Measurements from ENCODE around the gene ZNF283.

Gene ZNF283

DNA sequence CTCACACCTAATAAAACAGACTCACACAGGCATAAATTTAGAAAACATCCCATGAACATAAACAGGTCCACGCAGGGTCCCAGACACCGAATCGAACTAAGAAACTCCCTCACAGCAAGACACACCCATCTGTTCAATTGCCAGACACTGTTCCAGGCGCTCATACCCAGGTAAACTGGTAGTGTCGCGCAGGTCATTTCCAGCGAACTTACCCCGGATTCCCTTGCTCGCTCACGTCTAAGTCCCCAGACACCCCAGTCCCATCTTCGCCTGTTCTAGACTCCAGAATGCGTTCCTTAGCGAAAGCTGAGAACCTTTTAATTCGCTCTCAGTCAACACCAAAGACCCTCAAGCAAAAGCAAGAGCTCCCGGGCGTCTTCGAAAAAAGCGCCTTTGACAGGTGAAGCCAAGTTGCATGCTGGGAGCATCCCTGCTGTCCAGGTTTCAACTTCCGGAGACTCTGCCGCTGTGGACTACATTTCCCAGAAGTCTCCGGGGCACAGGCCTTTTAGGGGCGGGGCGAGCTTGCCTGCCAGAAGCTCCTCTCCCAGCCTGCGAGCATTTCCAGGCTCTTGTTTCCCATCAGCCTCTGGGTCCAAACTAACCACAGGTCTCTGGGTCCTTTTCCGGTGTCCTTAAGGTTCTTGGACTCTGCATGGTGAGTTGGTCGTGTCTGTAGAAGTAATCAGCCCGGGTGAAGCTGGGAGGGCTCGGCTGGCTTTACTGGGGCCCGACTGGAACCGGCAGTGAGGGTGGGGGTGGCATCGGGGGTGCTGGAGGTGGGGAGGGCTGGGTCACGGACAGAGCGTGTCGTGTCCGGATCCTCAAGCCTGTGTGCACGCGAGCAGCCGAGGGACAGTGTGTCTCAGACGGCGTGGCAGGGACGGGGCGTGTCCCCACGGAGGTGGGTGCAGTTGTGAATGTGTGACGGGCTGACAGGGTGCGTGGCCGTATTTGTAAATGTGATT is at the start of gene ZNF283:
Gene ZNF283, plus strand, starts transcription at position 535 of the 968 bp plus-strand sequence. CDS start 6,184 bp downstream, outside the sequence.
- Histone ChIP-seq H3K36me3 (ENCODE audit: insufficient read depth, low read depth, low read length) (peaks cover 11% of the 10 kb centered on the region; the same call in 1 of the 2 replicates), H3K27me3 (ENCODE audit: insufficient read depth, low read length) (no peaks in the 10 kb centered on the region), H3K27ac (ENCODE audit: low read length) (no peak within 1 kb of the TSS), H3K9ac (ENCODE audit: low read depth, low read length) (peak within 1 kb of the TSS; percentile 59; the same call in 1 of the 2 replicates), H3K9me3 (ENCODE audit: insufficient read depth, low read depth, low read length) (peaks cover 32% of the 10 kb centered on the region), H3K4me1 (ENCODE audit: insufficient read depth, low read length) (no peaks in the 10 kb centered on the region), H3K4me3 (ENCODE audit: low read length) (peak within 1 kb of the TSS; percentile 74; the same call in 1 of the 2 replicates)

DNA sequence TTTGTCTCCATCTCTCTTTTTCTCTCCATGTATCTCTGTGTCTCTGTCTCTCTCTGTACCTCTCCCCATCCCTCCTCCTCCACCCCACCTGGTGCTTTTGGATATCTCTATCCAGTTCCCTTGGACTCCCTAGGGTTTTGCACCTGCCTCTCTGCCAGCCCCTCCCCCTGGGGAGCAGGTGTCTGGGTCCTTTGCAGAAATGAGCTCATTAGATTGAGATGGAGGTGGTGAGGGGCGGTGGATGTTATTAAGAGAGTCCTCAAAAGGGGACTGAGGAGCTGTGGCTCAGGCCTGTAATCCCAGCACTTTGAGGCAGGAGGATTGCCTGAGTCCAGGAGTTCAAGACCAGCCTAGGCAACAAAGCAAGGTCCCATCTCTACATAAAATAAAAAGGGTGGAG is 48.5 kb upstream of the ZNF283 start:
- peaks cover 37% of the 10 kb centered on the region for H3K27me3 ChIP-seq (ENCODE audit: insufficient read depth, low read length)
- H3K9ac ChIP-seq (ENCODE audit: low read depth, low read length) = no peak overlapping the region
- no peak overlapping the region for H3K4me3 ChIP-seq (ENCODE audit: low read length)
- no peaks in the 10 kb centered on the region for H3K36me3 ChIP-seq (ENCODE audit: insufficient read depth, low read depth, low read length)
- no peak overlapping the region for H3K27ac ChIP-seq (ENCODE audit: low read length)
- peaks cover 13% of the 10 kb centered on the region; the same call in 1 of the 2 replicates for H3K4me1 ChIP-seq (ENCODE audit: insufficient read depth, low read length)
- H3K9me3 ChIP-seq (ENCODE audit: insufficient read depth, low read depth, low read length) = no peaks in the 10 kb centered on the region

DNA sequence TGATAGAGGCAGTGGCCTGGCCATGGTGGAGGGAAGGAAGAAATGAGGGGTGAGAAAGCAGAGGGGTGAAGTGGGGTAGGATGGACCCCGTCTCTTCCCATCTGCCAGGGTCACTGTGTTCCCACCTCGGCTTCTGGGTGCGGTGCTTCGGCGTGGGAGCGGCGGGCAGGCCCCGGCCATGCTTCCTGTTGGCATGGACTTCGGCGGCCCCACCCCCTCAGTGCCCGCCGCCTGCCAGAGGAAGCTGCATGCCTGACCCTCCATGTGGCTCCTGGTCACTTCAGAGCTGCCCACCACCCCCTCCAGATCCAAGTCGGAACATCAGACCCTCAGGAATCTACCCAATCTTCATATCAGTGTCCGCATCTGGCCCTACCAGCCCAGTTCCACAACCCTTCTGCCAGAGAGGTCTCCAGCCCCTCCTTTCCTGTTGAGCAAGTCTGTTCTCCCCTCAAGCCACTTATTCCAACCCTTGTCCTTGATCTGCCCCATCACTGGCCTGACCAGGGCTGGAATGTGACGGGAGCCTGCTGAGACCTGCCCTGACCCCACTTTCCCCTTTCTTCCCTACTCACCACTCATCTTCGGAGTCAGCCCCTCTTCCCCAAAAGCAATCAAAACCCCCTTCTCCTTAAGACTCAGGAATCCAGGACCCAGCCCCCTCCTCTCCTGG is 47.8 kb upstream of the ZNF283 start:
- Histone ChIP-seq H3K4me3 (ENCODE audit: low read length) (no peak overlapping the region), H3K27ac (ENCODE audit: low read length) (no peak overlapping the region)

DNA sequence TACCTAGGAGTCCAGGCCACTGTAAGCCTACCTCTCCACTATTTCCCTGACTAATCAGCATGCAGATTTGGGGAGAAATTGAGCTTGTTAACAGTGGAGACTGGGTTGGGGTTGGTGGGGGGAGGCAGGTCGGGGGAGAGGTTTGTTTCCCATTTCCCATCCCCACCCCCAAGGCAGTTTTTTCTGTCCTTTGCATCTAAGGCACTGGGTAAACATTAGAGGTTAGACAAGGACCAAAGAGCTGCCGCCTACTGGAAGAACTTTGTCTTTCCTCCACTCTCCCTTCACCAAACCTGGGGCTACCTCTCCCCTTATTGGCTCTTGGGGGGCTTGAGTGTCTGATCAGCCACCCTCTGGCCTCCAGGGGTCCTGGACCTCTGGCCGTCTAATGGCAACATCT is 47.3 kb upstream of the ZNF283 start:
- no peak overlapping the region for H3K9ac ChIP-seq (ENCODE audit: low read depth, low read length)
- no peak overlapping the region for H3K27ac ChIP-seq (ENCODE audit: low read length)
- H3K9me3 ChIP-seq (ENCODE audit: insufficient read depth, low read depth, low read length) = no peaks in the 10 kb centered on the region
- H3K4me1 ChIP-seq (ENCODE audit: insufficient read depth, low read length) = peaks cover 13% of the 10 kb centered on the region; the same call in 1 of the 2 replicates
- no peak overlapping the region for H3K4me3 ChIP-seq (ENCODE audit: low read length)
- peaks cover 25% of the 10 kb centered on the region for H3K27me3 ChIP-seq (ENCODE audit: insufficient read depth, low read length)
- H3K36me3 ChIP-seq (ENCODE audit: insufficient read depth, low read depth, low read length) = no peaks in the 10 kb centered on the region

More for the DNA sequence above, 47.8 kb upstream of the ZNF283 start:
- Histone ChIP-seq H3K9me3 (ENCODE audit: insufficient read depth, low read depth, low read length) (no peaks in the 10 kb centered on the region), H3K27me3 (ENCODE audit: insufficient read depth, low read length) (peaks cover 30% of the 10 kb centered on the region), H3K9ac (ENCODE audit: low read depth, low read length) (no peak overlapping the region), H3K36me3 (ENCODE audit: insufficient read depth, low read depth, low read length) (no peaks in the 10 kb centered on the region), H3K4me1 (ENCODE audit: insufficient read depth, low read length) (peaks cover 13% of the 10 kb centered on the region; the same call in 1 of the 2 replicates)

DNA sequence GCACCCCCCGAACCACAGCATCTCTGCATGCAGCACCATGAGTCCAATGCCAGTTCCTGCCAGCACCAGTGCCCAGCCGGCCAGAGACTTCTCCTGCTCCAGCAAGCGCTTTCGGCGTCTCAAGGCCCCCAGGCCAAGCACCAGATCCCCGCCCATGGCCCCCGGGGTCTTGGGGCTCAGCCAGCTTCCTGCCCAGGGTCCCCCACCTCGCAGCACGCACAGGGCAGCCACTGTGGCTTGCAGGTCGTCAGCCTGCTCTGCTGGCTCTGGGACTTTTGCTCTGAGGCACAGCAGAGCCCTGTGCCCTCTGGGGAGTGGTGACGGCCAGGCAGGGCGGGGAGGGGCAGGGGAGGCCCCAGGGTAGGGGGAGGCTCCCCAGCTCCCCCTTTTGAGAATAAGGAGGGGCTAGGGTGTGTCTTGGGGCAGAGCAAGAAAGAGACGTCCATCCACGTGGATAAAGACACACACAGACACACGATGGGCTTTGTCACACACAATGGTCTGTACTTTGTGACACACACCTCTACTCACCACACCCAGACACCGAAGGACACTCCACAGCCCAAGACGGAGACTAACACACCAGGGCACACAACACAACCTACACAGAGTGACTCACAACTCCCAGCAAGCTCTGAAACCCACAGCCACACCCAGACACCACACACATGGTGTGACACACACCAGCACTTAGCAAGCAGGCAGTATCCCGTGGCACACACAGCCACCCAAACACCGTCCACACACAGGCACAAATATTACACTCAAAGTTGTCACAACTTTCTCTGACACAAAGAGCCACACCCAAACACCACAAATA is 46.2 kb upstream of the ZNF283 start, which contains the start of gene KCNN4:
Gene KCNN4, minus strand, starts transcription at position 268 of the 820 bp plus-strand sequence. Its CDS starts 112 bp downstream, at position 156.
- Histone ChIP-seq H3K9me3 (ENCODE audit: insufficient read depth, low read depth, low read length) (no peaks in the 10 kb centered on the region), H3K36me3 (ENCODE audit: insufficient read depth, low read depth, low read length) (no peaks in the 10 kb centered on the region), H3K9ac (ENCODE audit: low read depth, low read length) (no peak within 1 kb of the TSS), H3K4me1 (ENCODE audit: insufficient read depth, low read length) (peaks cover 13% of the 10 kb centered on the region; the same call in 1 of the 2 replicates), H3K4me3 (ENCODE audit: low read length) (no peak within 1 kb of the TSS), H3K27me3 (ENCODE audit: insufficient read depth, low read length) (peaks cover 14% of the 10 kb centered on the region), H3K27ac (ENCODE audit: low read length) (no peak within 1 kb of the TSS)

DNA sequence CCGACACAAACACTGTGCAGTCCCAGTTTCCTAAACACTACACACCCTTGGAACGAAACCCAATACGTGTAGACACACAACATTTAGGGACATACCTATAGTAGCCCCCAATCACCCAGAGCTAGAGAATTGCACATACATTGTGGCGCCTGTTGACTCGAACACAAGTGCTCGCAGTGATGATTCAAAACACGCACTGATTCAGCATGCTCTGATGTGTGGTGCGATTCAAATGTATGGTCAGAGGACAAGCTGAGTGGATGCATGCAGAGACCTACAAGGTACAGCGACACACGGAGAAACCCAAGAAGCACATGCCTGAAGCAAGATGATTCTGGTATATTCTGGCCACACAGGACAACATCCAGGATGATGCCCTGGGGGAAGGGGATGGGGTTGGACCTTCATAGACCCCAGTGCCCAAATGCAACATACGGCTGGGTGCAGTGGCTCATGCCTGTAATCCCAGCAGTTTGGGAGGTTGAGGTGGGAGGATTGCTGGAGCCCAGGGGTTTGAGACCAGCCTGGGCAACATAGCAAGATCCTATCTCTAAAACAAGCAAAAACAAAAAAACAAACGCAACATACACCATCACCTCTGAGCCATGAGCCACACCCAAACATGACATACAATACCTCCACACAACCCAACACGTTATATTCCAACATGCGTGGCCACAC is 45.4 kb upstream of the ZNF283 start:
- H3K9me3 ChIP-seq (ENCODE audit: insufficient read depth, low read depth, low read length) = no peaks in the 10 kb centered on the region
- no peak overlapping the region for H3K27ac ChIP-seq (ENCODE audit: low read length)
- no peaks in the 10 kb centered on the region for H3K36me3 ChIP-seq (ENCODE audit: insufficient read depth, low read depth, low read length)
- peaks cover 13% of the 10 kb centered on the region; the same call in 1 of the 2 replicates for H3K4me1 ChIP-seq (ENCODE audit: insufficient read depth, low read length)
- H3K27me3 ChIP-seq (ENCODE audit: insufficient read depth, low read length) = peaks cover 5% of the 10 kb centered on the region; the same call in 1 of the 2 replicates
- H3K9ac ChIP-seq (ENCODE audit: low read depth, low read length) = no peak overlapping the region
- H3K4me3 ChIP-seq (ENCODE audit: low read length) = no peak overlapping the region

DNA sequence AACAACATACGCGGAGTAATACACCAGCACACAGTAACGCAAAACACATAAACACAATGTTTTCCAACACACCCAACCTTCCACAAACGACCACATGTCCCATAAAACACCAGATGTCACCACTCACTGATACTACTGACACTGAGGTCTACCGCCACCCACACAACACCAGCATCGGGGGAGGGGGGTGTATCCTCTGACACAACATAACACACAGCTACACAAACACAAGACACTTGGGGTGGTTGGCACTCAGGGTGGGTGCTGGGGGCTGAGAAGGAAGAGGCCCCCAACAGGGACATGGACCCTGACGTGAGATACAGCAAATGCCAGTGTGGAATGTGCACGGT is 44.8 kb upstream of the ZNF283 start:
- Histone ChIP-seq H3K4me1 (ENCODE audit: insufficient read depth, low read length) (peaks cover 12% of the 10 kb centered on the region; the same call in 1 of the 2 replicates), H3K9ac (ENCODE audit: low read depth, low read length) (no peak overlapping the region)

DNA sequence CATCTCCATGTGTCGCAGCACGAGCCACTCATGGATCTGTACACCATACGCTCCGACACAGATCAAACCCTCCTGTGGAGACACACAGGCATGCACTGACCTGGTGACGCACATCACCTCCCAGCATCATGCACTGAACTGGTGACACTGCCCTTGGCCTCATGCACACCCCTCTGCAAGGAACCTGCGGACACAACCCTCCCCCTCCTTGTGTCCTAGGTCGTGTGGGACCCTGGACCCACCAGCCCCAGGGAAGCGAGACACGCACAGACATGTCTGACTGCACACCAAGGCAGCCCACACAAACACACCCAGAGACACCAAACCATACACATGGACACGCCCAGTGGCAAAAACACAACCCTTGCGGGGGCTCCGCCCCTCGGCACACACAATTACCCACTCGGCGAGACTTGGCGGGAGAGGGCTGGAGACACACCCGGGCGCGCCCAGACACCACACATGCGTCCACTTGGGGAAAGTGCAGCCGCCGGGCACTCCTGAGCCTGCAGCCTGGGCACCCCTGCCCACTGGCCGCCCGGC is 44.4 kb upstream of the ZNF283 start:
- no peak overlapping the region for H3K9ac ChIP-seq (ENCODE audit: low read depth, low read length)
- H3K36me3 ChIP-seq (ENCODE audit: insufficient read depth, low read depth, low read length) = no peaks in the 10 kb centered on the region
- H3K4me1 ChIP-seq (ENCODE audit: insufficient read depth, low read length) = peaks cover 7% of the 10 kb centered on the region; the same call in 1 of the 2 replicates
- no peak overlapping the region for H3K27ac ChIP-seq (ENCODE audit: low read length)
- no peak overlapping the region for H3K4me3 ChIP-seq (ENCODE audit: low read length)
- H3K27me3 ChIP-seq (ENCODE audit: insufficient read depth, low read length) = no peaks in the 10 kb centered on the region
- no peaks in the 10 kb centered on the region for H3K9me3 ChIP-seq (ENCODE audit: insufficient read depth, low read depth, low read length)

More for the DNA sequence above, 44.8 kb upstream of the ZNF283 start:
- Histone ChIP-seq H3K27me3 (ENCODE audit: insufficient read depth, low read length) (peaks cover under 1% of the 10 kb centered on the region; the same call in 1 of the 2 replicates), H3K4me3 (ENCODE audit: low read length) (no peak overlapping the region), H3K9me3 (ENCODE audit: insufficient read depth, low read depth, low read length) (no peaks in the 10 kb centered on the region), H3K27ac (ENCODE audit: low read length) (no peak overlapping the region), H3K36me3 (ENCODE audit: insufficient read depth, low read depth, low read length) (no peaks in the 10 kb centered on the region)

DNA sequence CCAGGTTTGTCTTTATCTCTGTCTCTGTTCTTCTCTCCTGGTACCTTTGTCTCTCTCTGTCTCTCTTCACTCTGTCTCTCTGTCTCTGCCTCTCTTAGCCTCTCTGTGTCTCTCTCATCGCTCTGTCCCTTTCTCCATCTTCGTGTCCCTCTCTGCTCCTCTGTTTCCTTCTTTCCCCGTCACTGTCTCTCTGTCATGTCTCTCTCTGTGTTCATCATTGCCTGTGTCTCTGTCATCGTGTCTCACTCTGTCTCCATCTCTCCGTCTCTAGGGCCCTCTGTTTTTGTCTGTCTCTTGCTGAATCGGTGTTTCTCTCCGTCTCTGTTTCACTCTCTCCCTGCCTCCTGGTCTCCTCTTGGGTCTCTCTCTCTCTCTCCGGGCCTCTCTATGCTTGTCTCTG is 43.5 kb upstream of the ZNF283 start:
- Histone ChIP-seq H3K4me3 (ENCODE audit: low read length) (no peak overlapping the region), H3K27me3 (ENCODE audit: insufficient read depth, low read length) (no peaks in the 10 kb centered on the region), H3K9me3 (ENCODE audit: insufficient read depth, low read depth, low read length) (no peaks in the 10 kb centered on the region), H3K9ac (ENCODE audit: low read depth, low read length) (no peak overlapping the region), H3K4me1 (ENCODE audit: insufficient read depth, low read length) (peaks cover 4% of the 10 kb centered on the region; the same call in 1 of the 2 replicates), H3K36me3 (ENCODE audit: insufficient read depth, low read depth, low read length) (no peaks in the 10 kb centered on the region), H3K27ac (ENCODE audit: low read length) (no peak overlapping the region)

DNA sequence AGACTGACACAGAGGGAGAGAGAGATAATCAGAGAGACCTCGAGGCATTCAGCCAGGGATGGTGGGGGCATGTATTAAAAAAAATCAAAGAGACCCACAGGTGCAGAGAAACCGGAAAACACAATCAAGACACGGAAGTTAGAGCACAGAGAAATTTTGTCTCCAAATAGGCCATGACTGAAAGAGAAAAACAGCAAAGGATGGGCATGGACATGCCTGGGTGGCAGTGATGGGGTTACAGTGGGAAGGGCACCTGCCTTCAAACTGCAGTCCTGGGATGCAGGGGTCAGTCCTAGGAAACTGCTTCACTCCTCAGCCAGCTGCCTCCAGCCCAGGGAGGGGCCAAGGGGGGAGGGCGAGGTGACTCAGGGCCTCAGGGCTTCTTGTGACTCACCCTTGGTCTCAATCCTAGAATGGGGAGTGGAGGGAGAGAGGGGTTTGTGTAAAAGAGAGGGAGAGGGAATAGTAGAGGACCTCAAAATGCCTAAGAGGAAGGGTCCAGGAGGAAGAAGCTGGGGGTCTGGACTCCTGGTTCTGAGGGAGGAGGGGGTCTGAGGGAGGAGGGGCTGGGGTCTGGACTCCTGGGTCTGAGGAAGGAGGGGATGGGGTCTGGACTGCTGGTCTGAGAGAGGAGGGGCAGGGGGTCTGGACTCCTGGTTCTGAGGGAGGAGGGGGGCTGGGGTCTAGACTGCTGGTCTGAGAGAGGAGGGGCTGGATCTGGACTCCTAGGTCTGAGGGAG is 42.7 kb upstream of the ZNF283 start:
- no peak overlapping the region for H3K9ac ChIP-seq (ENCODE audit: low read depth, low read length)
- H3K9me3 ChIP-seq (ENCODE audit: insufficient read depth, low read depth, low read length) = no peaks in the 10 kb centered on the region
- H3K27me3 ChIP-seq (ENCODE audit: insufficient read depth, low read length) = 0 out of 2 replicates have a peak, but pooled peaks cover 4% of the 10 kb centered on the region
- H3K27ac ChIP-seq (ENCODE audit: low read length) = no peak overlapping the region
- H3K36me3 ChIP-seq (ENCODE audit: insufficient read depth, low read depth, low read length) = no peaks in the 10 kb centered on the region
- no peak overlapping the region for H3K4me3 ChIP-seq (ENCODE audit: low read length)
- H3K4me1 ChIP-seq (ENCODE audit: insufficient read depth, low read length) = peaks cover 4% of the 10 kb centered on the region; the same call in 1 of the 2 replicates
